ENCODE results near the gene B3GALT6. TPM values are rescaled to one million over a fixed set of nuclear protein-coding genes. Genes with fewer than 3 reads are reported as not detected.

Gene B3GALT6
- total RNA-seq, 2 experiments from 2014 or later: 9.4 to 12.2 TPM

DNA sequence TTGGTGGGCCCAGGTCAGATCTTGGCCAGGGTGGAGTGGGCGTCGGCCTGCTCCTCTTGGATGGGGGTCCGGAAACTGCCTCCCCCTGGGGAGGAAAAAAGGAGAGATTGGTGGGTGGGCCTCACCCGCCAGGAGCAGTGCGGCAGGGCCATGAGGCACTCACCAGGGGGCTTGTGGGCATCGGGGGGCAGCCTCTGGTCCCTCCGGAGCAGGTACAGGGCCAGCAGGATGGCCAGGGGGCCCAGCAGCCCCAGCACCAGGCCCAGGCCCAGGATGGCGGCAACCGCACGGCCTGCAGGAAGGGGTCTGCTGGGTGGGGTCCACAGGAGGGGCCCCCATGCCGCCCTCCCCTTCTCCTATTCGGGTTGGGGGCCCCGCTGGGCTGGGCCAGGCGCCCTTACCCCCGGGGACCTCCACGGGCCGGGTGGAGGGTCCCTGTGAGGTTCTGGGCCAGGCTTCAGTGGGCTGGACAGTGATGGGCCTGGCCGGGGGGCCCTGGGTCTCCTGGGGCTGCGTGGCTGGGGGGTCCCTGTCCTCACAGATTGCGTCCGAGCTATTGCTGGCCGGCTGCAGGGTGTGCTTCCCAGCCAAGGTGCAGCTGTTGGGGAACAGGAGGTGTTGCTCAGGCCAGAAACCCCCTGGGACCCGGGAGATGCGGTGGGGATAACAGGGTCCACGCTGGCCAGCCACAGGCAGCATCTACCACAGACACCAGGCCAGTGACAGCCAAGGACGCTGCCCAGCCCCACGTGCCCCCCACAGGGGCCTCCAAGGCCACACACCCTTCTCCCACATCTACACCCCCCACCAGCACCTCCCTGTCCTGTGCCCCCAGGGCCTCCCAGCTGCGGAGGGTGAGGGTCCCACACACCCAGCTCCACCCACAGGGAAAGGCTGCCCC is 20.2 kb upstream of the B3GALT6 start:
- intact Hi-C loops (cut with DNase I, micrococcal nuclease): no loop called here
- H3K27me3 Mint-ChIP-seq: no peaks in the 10 kb centered on the region
- H3K27ac Mint-ChIP-seq: peak overlapping the region; percentile 60
- H3K4me3 Mint-ChIP-seq: peak overlapping the region; percentile 77
- H3K4me1 Mint-ChIP-seq: peaks cover 50% of the 10 kb centered on the region
- peaks cover 45% of the 10 kb centered on the region for H3K36me3 Mint-ChIP-seq (ENCODE audit: low read depth)
- no peak for DNase-seq
- no peak for ATAC-seq
- no peaks in the 10 kb centered on the region for H3K9me3 Mint-ChIP-seq (ENCODE audit: low read depth)
- ChIA-PET POLR2A (no interaction called here), CTCF (no interaction called here)

DNA sequence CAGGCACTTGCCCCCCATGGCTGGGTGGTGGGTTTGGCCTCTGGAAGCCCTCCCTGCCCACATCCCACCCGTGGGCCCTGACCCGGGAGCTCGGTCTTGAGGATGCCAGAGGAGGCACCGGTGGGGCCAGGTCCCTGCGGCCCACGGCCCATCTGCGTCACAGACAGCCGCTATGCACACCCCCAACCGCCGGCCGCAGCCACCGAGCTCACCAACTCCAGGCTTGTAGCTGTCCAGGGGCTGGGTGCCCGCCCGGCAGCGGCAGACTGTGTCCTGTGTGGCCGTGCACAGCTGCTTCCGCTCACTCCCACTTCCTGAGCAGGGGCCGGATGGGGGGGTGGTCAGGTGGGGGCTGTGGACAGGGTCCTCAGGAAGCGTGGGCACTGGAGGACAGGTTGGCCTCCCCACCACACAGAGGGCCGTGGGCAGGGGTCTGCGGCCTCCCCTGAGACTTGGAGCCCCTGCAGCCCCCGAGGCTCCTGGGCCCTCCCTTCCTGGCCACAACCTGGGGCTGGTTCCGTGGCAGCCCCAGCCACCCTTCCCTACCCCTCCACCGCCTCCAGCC is 19.2 kb upstream of the B3GALT6 start:
- ChIA-PET CTCF (no interaction called here), POLR2A (interaction anchor here (0.8 kb wide), 1 partner anchor 65 kb away, joined by 4 read pairs; no protein-coding TSS in a partner anchor)
- DNase-seq (peak; percentile 70), ATAC-seq (no peak)
- no peaks in the 10 kb centered on the region for H3K27me3 Mint-ChIP-seq
- H3K36me3 Mint-ChIP-seq (ENCODE audit: low read depth): peaks cover 54% of the 10 kb centered on the region
- no peaks in the 10 kb centered on the region for H3K9me3 Mint-ChIP-seq (ENCODE audit: low read depth)
- H3K4me1 Mint-ChIP-seq: peaks cover 51% of the 10 kb centered on the region
- H3K27ac Mint-ChIP-seq: no peak overlapping the region
- peak overlapping the region; percentile 73 for H3K4me3 Mint-ChIP-seq
- intact Hi-C loops (cut with DNase I, micrococcal nuclease): no loop called here

DNA sequence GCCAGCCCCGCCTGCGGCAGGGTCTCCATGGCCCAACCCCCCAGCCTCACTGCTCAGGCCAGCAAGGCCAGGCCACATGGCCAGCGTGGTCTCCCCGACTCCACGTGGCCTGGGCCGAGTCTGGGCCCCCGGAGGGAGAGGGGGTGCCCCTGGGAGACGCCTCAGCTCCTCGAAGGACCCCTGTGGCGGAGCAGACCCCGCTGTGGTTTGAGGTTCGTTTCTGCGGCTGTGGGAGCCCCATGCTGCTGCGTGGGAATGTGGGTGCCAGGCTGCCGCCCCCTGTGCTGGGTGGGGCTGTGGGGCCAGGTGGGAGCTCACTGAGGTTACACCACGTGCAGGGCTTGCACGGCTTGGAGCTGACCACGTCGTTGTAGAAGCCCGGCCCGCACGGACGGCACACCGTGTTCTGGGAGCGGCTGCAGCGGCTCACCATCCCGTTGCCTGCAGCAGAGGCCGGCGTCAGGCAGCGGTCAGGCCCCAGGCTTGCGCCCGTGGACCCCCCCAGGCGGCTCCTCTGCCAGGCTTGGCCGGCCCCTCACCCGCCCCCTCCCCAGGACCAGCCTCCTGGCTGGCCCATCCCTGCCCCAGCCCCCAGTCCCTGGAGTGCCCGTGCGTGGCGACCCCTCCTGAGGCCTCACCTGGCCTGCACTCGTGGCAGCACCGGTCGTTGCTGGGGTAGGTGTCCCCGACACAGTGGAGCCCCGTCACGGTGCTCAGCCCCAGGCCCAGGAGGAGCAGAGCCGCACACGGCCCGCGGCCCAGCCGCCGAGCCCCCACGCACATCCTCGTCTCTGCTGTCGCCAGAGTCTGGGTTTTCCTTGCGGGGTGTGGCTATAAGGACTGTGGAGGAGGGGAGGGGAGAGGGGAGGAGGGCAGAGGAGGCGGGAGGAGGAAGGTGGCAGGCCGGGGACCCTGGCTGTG is 18.4 kb upstream of the B3GALT6 start, which contains the start of gene TNFRSF4:
TNFRSF4 (minus strand) TSS at position 809 of the 921 bp plus-strand sequence; CDS start at position 783, 26 bp downstream.
- peak within 1 kb of the TSS; percentile 87 for H3K27ac Mint-ChIP-seq
- H3K27me3 Mint-ChIP-seq: no peaks in the 10 kb centered on the region
- peak within 1 kb of the TSS; percentile 73 for H3K4me3 Mint-ChIP-seq
- DNase-seq: peak; percentile 71
- intact Hi-C loops (cut with DNase I, micrococcal nuclease): loop anchor here (1.0 to 2.0 kb wide), 2 partner anchors 19 to 91 kb away; partner anchors contain the start of genes B3GALT6 (in 1 of the 2) and SDF4 (in 1 of the 2)
- CTCF ChIA-PET: interaction anchor here (0.7 kb wide), 1 partner anchor 1018 kb away, joined by 4 read pairs; no protein-coding TSS in a partner anchor
- no peaks in the 10 kb centered on the region for H3K9me3 Mint-ChIP-seq (ENCODE audit: low read depth)
- peak; percentile 25 for ATAC-seq
- POLR2A ChIA-PET: interaction anchor here (0.8 kb wide), 1 partner anchor 64 kb away, joined by 4 read pairs; no protein-coding TSS in a partner anchor
- H3K4me1 Mint-ChIP-seq: peaks cover 50% of the 10 kb centered on the region
- peaks cover 60% of the 10 kb centered on the region for H3K36me3 Mint-ChIP-seq (ENCODE audit: low read depth)

DNA sequence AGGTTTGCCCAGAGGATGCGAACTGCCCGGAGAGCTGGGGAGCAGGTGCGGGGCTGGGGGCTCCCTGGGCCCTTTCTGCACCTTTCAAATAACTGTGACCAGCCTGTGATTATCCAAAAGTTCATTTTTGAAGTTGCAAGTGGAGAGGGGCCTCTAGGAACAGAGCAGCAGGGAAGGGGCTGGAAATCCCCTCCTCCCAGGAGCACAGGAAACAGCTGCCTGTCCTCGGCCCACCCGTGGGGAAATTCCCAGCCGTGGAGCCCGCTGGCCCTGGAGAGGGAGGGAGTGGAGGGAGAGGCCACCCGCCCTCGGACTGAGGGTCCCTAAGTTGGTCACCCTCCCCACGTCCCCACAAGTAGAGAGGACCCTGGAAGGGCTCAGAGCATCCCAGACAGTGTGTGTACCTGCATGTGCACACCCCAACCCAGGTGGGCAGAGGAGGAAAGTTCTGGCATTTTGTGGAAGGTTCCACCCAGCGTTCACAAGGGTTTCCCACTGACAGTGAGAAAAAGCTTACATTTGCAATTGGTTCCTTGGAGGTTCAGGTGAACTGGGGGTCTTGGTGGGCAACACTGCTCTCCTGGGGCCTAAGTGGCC is 16.9 kb upstream of the B3GALT6 start:
- Mint-ChIP-seq H3K4me3 (peak overlapping the region; percentile 73), H3K27ac (peak overlapping the region; percentile 87), H3K9me3 (ENCODE audit: low read depth) (no peaks in the 10 kb centered on the region), H3K4me1 (peaks cover 48% of the 10 kb centered on the region), H3K36me3 (ENCODE audit: low read depth) (peaks cover 66% of the 10 kb centered on the region), H3K27me3 (no peaks in the 10 kb centered on the region)
- no peak for ATAC-seq
- ChIA-PET POLR2A (no interaction called here), CTCF (interaction anchor here (0.6 kb wide), 1 partner anchor 11 kb away, joined by 3 read pairs; no protein-coding TSS in a partner anchor)
- DNase-seq: no peak
- intact Hi-C loops (cut with DNase I, micrococcal nuclease): loop anchor here (2.0 to 5.0 kb wide), 2 partner anchors 57 to 92 kb away; partner anchors contain the start of gene UBE2J2 (in 1 of the 2)

DNA sequence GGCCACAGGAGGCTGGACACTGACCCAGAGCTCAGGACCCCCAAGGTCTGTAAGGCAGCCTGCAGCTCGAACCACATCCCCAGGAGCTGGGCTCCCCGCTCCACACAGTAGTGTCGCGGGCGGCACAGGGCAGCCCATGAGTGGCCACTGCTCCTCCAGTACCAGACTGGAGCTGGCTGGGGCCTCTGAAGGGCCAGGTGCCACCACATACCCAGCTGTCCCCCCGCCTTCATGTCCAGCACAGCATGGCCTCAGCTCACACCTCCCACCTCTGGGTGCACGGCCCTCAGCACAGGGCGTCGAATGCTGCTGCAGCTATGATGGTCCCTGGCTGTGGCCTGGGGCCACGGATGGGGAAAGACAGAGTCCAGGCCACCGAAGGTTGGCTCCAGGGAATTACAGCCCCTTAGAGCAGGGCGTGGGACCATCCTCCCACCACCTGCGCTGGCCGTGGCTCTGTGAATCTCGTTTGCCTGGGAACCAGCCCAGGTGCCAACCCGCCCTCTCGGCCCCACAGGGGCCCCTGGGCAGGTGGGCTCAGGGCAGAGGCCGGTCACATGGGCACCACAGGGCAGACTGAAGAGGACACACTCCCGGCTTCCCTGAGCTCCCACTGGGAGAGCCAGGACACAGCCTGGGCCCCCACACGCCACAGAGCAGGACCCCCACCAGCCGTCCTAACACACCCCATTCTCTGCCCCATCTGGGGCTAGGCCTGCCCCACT is 16.0 kb upstream of the B3GALT6 start:
- Mint-ChIP-seq H3K27me3 (no peaks in the 10 kb centered on the region), H3K4me3 (peak overlapping the region; percentile 73), H3K4me1 (peaks cover 50% of the 10 kb centered on the region), H3K9me3 (ENCODE audit: low read depth) (no peaks in the 10 kb centered on the region), H3K36me3 (ENCODE audit: low read depth) (peaks cover 66% of the 10 kb centered on the region), H3K27ac (peak overlapping the region; percentile 94)
- ChIA-PET CTCF (interaction anchor here (0.6 kb wide), 1 partner anchor 158 kb away, joined by 3 read pairs; no protein-coding TSS in a partner anchor), POLR2A (no interaction called here)
- ATAC-seq (no peak), DNase-seq (peak; percentile 19)
- intact Hi-C loops (cut with DNase I, micrococcal nuclease): loop anchor here (2.0 to 5.0 kb wide), 3 partner anchors 19 to 93 kb away; partner anchors contain the start of gene UBE2J2 (in 1 of the 2)

DNA sequence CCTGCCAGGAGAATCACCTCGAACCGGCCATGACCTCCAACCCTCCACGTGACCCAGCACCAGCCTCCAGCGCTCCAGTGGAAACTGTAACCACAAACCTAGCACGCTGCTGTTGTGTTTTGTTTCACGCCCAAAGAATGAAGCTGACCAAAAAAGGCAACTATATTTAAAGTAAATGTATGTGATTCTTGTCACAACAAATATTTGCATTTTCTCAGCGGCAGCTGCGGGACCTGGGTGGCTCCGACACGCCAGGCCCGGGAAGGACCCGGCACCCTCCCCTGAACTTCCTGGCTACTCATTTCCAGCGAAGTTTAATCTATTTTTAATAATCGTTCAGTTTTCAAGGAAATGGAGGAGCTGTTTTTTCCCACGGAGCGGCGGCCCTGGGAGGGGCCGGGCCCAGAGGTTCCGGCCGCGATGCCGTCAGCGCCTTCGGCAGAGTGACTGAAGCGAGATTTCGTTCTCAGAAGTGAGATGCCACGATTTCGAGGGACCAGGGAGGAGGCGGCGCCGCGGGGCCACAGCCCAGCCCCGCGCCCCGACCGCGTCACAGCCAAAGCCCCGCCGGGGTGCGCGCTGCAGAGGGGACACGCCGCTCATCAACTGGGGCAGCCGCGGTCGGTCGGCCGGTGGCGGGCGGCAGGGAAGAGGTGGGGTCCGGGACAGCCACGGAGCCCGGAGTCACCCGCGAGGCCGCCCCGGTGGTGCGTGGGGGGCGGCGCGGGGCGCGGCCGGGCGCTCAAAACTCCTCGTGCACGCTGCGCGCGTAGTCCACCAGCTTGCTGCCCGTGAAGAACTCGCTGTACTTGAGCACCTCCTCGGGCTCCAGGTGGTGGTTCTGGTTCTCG is 15.0 kb upstream of the B3GALT6 start:
- peaks cover 68% of the 10 kb centered on the region for H3K36me3 Mint-ChIP-seq (ENCODE audit: low read depth)
- peak; percentile 16 for ATAC-seq
- peak overlapping the region; percentile 73 for H3K4me3 Mint-ChIP-seq
- no peaks in the 10 kb centered on the region for H3K27me3 Mint-ChIP-seq
- no peaks in the 10 kb centered on the region for H3K9me3 Mint-ChIP-seq (ENCODE audit: low read depth)
- H3K27ac Mint-ChIP-seq: peak overlapping the region; percentile 94
- peaks cover 49% of the 10 kb centered on the region for H3K4me1 Mint-ChIP-seq
- CTCF ChIA-PET: interaction anchor here (0.6 to 1.6 kb wide), 2 partner anchors 11 to 224 kb away, joined by 3 to 6 read pairs; partner anchors contain the start of gene TNFRSF18
- POLR2A ChIA-PET: interaction anchor here (0.7 kb wide), 2 partner anchors 9 to 75 kb away, joined by 3 read pairs; no protein-coding TSS in a partner anchor
- intact Hi-C loops (cut with DNase I, micrococcal nuclease): loop anchor here (1.0 to 5.0 kb wide), 3 partner anchors 16 to 55 kb away; partner anchors contain the start of gene UBE2J2 (in 1 of the 2)
- DNase-seq: peak; percentile 76

DNA sequence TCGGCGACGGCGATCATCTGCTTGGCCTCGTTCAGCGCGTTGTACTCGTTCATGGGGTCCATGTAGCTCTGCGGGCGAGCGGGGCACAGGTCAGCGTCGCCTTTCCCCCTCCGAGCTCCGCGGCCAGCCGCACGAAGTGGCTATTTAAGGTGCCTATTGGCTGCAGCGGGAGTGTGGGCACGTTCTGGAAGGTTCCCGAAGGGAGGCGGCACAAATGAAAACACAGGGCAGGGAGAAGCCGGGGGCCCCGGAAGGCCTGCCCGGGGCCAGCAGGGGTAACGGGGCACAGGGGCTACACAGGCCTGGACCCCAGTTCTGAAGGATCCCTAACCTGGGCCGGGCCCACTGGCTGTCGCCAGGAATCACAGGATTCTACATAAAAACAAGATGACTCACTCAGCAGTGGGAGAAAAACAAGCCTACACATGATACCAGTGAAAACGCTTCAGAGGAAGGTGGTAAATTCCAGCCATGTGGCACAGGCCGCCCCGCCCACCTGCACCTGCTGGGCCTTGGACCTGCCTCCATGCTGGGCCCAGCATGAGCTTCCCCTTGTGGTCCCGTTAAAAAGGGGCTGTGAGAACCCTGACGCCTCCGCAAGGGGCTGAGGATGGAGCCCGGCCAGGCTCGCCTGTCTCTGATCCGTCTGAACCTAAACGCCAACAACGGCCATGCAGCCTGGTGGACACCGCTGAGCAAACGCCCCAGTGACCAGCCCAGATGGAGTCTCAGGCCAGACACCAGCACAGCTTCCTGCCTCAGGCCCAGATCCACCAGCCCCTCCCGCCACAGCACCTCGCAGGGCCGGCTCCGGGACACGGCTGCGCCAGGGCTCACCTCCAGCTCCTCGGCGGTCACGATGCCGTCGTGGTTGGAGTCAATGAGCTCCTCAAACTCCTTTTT is 14.2 kb upstream of the B3GALT6 start:
- Mint-ChIP-seq H3K4me3 (peak overlapping the region; percentile 66), H3K27me3 (no peaks in the 10 kb centered on the region), H3K4me1 (peaks cover 49% of the 10 kb centered on the region), H3K36me3 (ENCODE audit: low read depth) (peaks cover 68% of the 10 kb centered on the region), H3K9me3 (ENCODE audit: low read depth) (no peaks in the 10 kb centered on the region), H3K27ac (peak overlapping the region; percentile 92)
- ATAC-seq (peak; percentile 4), DNase-seq (peak; percentile 77)
- intact Hi-C loops (cut with DNase I, micrococcal nuclease): loop anchor here (1.0 to 5.0 kb wide), 3 partner anchors 17 to 54 kb away; partner anchors contain the start of gene UBE2J2 (in 1 of the 2)
- CTCF ChIA-PET: interaction anchor here (0.6 to 1.6 kb wide), 3 partner anchors 12 to 225 kb away, joined by 3 to 6 read pairs (median 6); partner anchors contain the start of gene TNFRSF18
- POLR2A ChIA-PET: interaction anchor here (0.7 kb wide), 1 partner anchor 10 kb away, joined by 4 read pairs; no protein-coding TSS in a partner anchor

DNA sequence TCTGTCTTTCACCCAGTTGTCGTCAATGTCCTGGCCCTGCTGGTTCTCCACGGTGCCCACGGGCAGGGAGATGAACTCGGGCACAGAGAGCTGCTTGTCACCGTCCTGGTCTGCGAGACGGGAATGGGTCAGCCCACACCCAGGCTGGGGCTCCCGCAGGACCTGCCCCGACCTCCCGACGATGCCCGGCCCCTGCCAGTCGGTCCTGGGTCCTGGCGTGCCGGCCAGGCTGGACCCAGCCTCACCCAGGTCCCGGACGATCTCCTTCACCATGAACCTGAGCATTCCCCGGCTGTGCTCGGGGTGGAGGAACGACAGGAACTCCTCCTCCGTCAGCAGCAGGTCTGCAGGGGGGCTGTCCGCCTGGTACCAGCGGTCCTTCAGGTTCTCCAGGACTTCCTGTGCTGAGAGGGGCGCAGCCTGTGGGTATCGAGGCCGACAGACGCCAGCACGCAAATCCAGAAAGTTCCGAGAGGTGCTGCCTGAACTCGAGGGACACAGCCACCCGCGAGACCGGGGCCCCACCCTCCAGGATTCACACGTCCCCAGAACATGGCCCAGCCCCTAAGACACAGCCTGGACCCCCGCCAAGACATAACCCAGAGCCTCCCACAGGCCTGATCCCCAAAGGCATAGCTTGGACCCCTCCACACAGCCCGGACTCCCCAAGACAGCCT is 13.4 kb upstream of the B3GALT6 start:
- no peaks in the 10 kb centered on the region for H3K27me3 Mint-ChIP-seq
- H3K27ac Mint-ChIP-seq: peak overlapping the region; percentile 92
- no peak for DNase-seq
- peaks cover 49% of the 10 kb centered on the region for H3K4me1 Mint-ChIP-seq
- ChIA-PET CTCF (interaction anchor here (0.9 kb wide), 1 partner anchor 96 kb away, joined by 6 read pairs; no protein-coding TSS in a partner anchor), POLR2A (interaction anchor here (0.7 kb wide), 1 partner anchor 10 kb away, joined by 4 read pairs; no protein-coding TSS in a partner anchor)
- peaks cover 72% of the 10 kb centered on the region for H3K36me3 Mint-ChIP-seq (ENCODE audit: low read depth)
- intact Hi-C loops (cut with DNase I, micrococcal nuclease): loop anchor here in 1 of 2 experiments (5.0 kb wide), 1 partner anchor 54 kb away; the partner anchor contains the start of gene UBE2J2
- H3K4me3 Mint-ChIP-seq: peak overlapping the region; percentile 66
- no peaks in the 10 kb centered on the region for H3K9me3 Mint-ChIP-seq (ENCODE audit: low read depth)
- no peak for ATAC-seq
